Right ventricle myocardium superior (tissue), 1 donor: Measurements from ENCODE around the gene COG6. TPM values are rescaled to one million over a fixed set of nuclear protein-coding genes. Genes with fewer than 3 reads are reported as not detected.

ENCODE experiments used
- ATAC-seq: fragments of 200-7000 bp; cut with Tn5 transposase; one replicate; pipeline ENCODE4 v1.9.1; 2020; ENCODE audit warnings: mild to moderate bottlenecking; ENCODE audit not compliant: poor library complexity
- DNase-seq: peaks from one replicate; pipeline ENCODE4 v3.0.0-alpha.2; 2020
- intact Hi-C: fragments of 100-400 bp; cut with DNase I; formaldehyde crosslinking; loops from one replicate; pipeline ENCODE4 v1.11.2; 2022
- microRNA-seq: library from miRNA; unstranded; fragments of <30 nt; microRNA quantifications from one replicate; pipeline ENCODE4 v1.2.0, GENCODE V29; 2020
- total RNA-seq: library from RNA; stranded (reverse); fragmentation: NEBNext Ultra II Directional; extraction: Animal tissue kit (Norgen Biotek cat#: 25700); gene quantifications from one replicate; pipeline ENCODE4 v1.2.1, GENCODE V29; 2021
- donor health status: DM: no; HTN: yes; CAD: no; lungs with severe emphysema.

The COG6 gene
- total RNA-seq, 1 donor from 2014 or later, result 21.9 TPM

DNA sequence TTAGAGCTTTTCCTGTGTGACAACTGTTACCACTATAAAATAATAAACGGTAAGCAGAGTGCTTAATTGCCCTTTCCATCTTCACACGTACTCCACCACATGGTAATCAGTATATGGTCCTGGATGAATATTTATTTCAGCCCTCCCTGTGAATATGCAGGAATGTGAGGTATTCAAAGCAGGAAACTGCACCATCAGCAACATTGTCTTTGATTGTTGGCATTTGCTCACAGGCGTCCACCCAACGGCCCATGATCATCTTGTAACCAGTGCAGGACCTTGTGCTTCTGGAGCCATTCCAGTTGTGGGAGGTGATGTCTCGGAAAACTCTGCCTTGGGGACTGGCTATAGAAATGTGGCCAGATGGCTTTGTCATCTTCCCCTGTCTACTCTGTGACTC, 132.6 kb downstream of the COG6 start:
- peak; percentile 61 for ATAC-seq
- peak; percentile 43 for DNase-seq
- intact Hi-C loops, result no loop called here

DNA sequence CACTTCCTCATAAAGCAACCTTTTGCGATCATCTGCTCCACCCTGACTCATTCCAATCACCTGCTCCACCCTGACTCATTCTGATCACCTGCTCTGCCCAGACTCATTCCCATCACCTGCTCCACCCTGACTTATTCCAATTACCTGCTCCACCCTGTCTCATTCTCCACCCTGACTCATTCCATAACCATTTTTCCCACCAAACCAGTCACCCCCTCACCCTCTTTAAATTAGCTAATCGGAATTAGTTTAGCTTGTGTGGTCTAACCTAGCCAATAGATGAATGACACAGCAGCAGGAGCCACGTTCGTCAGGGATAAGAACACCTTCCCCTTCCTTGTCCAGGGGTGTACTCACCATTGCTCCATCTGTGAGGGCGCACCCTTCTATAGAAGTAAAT, 134.0 kb downstream of the COG6 start:
- ATAC-seq (no peak), DNase-seq (no peak)
- intact Hi-C loops, result no loop called here

Small RNA genes within 50 kb of the gene (microRNA-seq; reads per million reads assigned to microRNA genes)
- gene MIR4305, result not detected

Other genes starting within 250 kb of the COG6 start
- gene LHFPL6, start 52.5 kb upstream of the COG6 start, total RNA-seq, result 53.0 TPM